H1 (cell line): Measurements from ENCODE around the gene EXD3. TPM values are rescaled to one million over a fixed set of nuclear protein-coding genes. Genes with fewer than 3 reads are reported as not detected.
A peak's percentile ranks its signal among the peaks of the same experiment; 100 is the strongest.

Source experiments
- BRCA1 ChIP-seq: IDR thresholded peaks from 2 replicates; pipeline ENCODE4 v1.6.1; 2012; ENCODE audit warnings: low read depth, low read length, improper control_type of control experiment
- CHD7 ChIP-seq: fragments of 300-600 bp; sonication (generic); IDR thresholded peaks from 2 replicates; pipeline ENCODE4 v1.7.1; 2012; ENCODE audit warnings: low read length, moderate library complexity, mild to moderate bottlenecking, inconsistent platforms; ENCODE audit not compliant: insufficient replicate concordance
- CTCF ChIP-seq, 3 experiments: IDR thresholded peaks; 1 replicate in 2 of 3; 2 replicates in 1 of 3; pipeline versions ENCODE4 v1.5.1 to v1.6.1; 2011; ENCODE audit warnings: low read length in 3 of 3, mild to moderate bottlenecking in 3 of 3, inconsistent platforms in 2 of 3, low read depth in 1 of 3, moderate library complexity in 1 of 3; ENCODE audit not compliant: insufficient read depth in 1 of 3; ENCODE audit errors: control extremely low read depth in 1 of 3
- HDAC2 ChIP-seq, 2 experiments: fragments of 300-600 bp in 1 of 2; sonication (generic) in 1 of 2; IDR thresholded peaks; 2 replicates each; pipeline ENCODE4 v1.6.1; 2011 to 2012; ENCODE audit warnings: low read depth in 2 of 2, low read length in 2 of 2, mild to moderate bottlenecking in 2 of 2, moderate library complexity in 2 of 2, borderline replicate concordance in 1 of 2, inconsistent platforms in 1 of 2
- HDAC6 ChIP-seq: IDR thresholded peaks from one replicate; pipeline ENCODE4 v1.7.1; 2012; ENCODE audit warnings: low read depth, mild to moderate bottlenecking, inconsistent platforms, low read length, moderate library complexity
- RXRA ChIP-seq: IDR thresholded peaks from 2 replicates; pipeline ENCODE4 v1.6.1; 2011; ENCODE audit warnings: low read depth, mild to moderate bottlenecking, low read length, moderate library complexity; ENCODE audit not compliant: insufficient read depth
- SIN3A ChIP-seq, 2 experiments: IDR thresholded peaks in 1 of 2; conservative IDR thresholded peaks in 1 of 2; 2 replicates each; pipeline ENCODE4 v1.6.1; 2011 to 2012; ENCODE audit warnings: low read length in 2 of 2, improper control_type of control experiment in 1 of 2, low read depth in 1 of 2, mild to moderate bottlenecking in 1 of 2
- polyA plus RNA-seq, 7 experiments: library from polyadenylated mRNA; depleted of rRNA in 3 of 7; stranded (reverse) in 5 of 7; unstranded in 2 of 7; fragments of >200 nt in 5 of 7; fragments of 200-250 nt in 2 of 7; gene quantifications; 1 replicate in 5 of 7; 2 replicates in 1 of 7; 4 replicates in 1 of 7; pipeline versions ENCODE4 v1.2.1 to v1.2.3, GENCODE V29; 2011 to 2013; ENCODE audit warnings: missing spikeins in 2 of 7, mixed read lengths in 2 of 7
- total RNA-seq: library from RNA; stranded (reverse); fragmentation: NEBNext Ultra II Directional; extraction: Animal tissue kit (Norgen Biotek cat#: 25700); gene quantifications from 2 replicates; pipeline ENCODE4 v1.2.1, GENCODE V29; 2021

Gene EXD3
- total and polyA plus RNA-seq, 2 of the 8 experiments (the other 6 are each of a cell fraction or from before 2014, with no cell fraction given) = 7.2 to 9.4 TPM

DNA sequence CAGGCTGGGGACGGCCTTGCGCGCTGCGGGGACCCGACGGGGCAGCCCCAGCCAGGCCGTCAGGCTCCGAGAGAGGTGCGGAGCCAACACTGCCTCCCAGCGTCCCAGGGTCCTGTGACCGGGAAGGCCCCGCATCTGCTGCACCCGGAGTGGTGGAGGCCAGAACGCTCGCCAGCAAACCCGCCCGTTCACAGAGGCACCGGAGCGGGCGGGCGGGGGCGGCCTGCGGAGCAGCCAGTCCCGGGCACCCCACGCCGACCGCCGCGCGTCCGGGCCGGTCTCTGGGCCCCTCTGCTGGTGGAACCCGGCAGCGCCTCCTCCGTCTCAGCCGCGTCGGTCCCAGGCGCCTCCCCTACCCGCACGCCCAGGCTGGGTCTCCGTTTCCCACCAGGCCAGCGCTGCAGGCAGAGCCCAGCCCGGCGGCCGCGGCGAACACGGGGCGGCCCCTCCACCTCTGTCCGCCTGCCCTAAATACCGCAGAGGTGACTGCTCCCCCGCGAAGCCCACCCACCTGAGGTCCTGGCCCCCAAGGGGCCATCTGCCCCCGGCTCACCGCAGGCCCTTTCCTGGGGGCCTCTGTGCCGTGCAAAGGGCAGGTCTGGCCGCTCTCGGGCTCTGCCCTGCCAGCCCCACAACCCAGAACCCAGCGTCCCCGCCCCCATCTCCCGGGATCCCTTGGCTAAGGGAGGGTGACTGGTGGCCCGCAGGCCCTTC is 15.9 kb downstream of the EXD3 start (continued):
- TF ChIP-seq CHD7 = no peak
- no peak for TF ChIP-seq RXRA
- no peak for TF ChIP-seq HDAC2 (IDR thresholded peaks at IDR 0.05; ENCODE audit: borderline replicate concordance in 1 of 2, low read depth in 2 of 2, low read length in 2 of 2)
- peak; percentile 75 to 90 (median 81) for TF ChIP-seq CTCF (IDR thresholded peaks at IDR 0.05; ENCODE audit: control extremely low read depth in 1 of 3, insufficient read depth in 1 of 3, low read depth in 1 of 3, low read length in 3 of 3)
- no peak for TF ChIP-seq HDAC6
- no peak for TF ChIP-seq BRCA1
- TF ChIP-seq SIN3A (conservative IDR thresholded peaks at IDR 0.05 in 1 of 2, IDR thresholded peaks at IDR 0.05 in 1 of 2; ENCODE audit: low read depth in 1 of 2, low read length in 2 of 2) = no peak
